Glutamatergic neuron (in vitro differentiated cells): ENCODE results near the gene ORAI2. TPM values are rescaled to one million over a fixed set of nuclear protein-coding genes. Genes with fewer than 3 reads are reported as not detected.

Experiments
- DNase-seq: peaks from one replicate; pipeline ENCODE4 v3.0.0; 2022
- H3K27ac Mint-ChIP-seq: one replicate; pipeline ENCODE4 v1.8.0; 2020; ENCODE audit warnings: mild to moderate bottlenecking, mixed read lengths, inconsistent platforms; ENCODE audit not compliant: unreplicated experiment
- H3K27me3 Mint-ChIP-seq: one replicate; pipeline ENCODE4 v1.8.0; 2020; ENCODE audit warnings: mild to moderate bottlenecking, moderate library complexity, mixed read lengths, inconsistent platforms; ENCODE audit not compliant: unreplicated experiment
- H3K36me3 Mint-ChIP-seq: one replicate; pipeline ENCODE4 v1.8.0; 2020; ENCODE audit warnings: mild to moderate bottlenecking, mixed read lengths, inconsistent platforms; ENCODE audit not compliant: unreplicated experiment
- H3K4me1 Mint-ChIP-seq: one replicate; pipeline ENCODE4 v1.8.0; 2020; ENCODE audit warnings: mild to moderate bottlenecking, low read depth, mixed read lengths, inconsistent platforms; ENCODE audit not compliant: unreplicated experiment
- H3K4me3 Mint-ChIP-seq: one replicate; pipeline ENCODE4 v1.8.0; 2020; ENCODE audit warnings: mild to moderate bottlenecking, mixed read lengths, inconsistent platforms; ENCODE audit not compliant: unreplicated experiment
- H3K9me3 Mint-ChIP-seq: one replicate; pipeline ENCODE4 v1.8.0; 2020; ENCODE audit warnings: mild to moderate bottlenecking, moderate library complexity, mixed read lengths, inconsistent platforms; ENCODE audit not compliant: unreplicated experiment
- total RNA-seq: library from RNA; stranded (reverse); fragmentation: NEBNext Ultra II Directional; extraction: Animal tissue kit (Norgen Biotek cat#: 25700); gene quantifications from one replicate; pipeline ENCODE4 v1.2.1, GENCODE V29; 2021; ENCODE audit not compliant: unreplicated experiment
- TF ChIP-seq, protein P1 (sequence below): fragments of 200-600 bp; sonication (generic); IDR thresholded peaks from one replicate; pipeline ENCODE4 v1.5.0; 2021; ENCODE audit not compliant: partially characterized antibody, unreplicated experiment

ORAI2 gene
- total RNA-seq, 1 donor from 2014 or later: 31.8 TPM

DNA sequence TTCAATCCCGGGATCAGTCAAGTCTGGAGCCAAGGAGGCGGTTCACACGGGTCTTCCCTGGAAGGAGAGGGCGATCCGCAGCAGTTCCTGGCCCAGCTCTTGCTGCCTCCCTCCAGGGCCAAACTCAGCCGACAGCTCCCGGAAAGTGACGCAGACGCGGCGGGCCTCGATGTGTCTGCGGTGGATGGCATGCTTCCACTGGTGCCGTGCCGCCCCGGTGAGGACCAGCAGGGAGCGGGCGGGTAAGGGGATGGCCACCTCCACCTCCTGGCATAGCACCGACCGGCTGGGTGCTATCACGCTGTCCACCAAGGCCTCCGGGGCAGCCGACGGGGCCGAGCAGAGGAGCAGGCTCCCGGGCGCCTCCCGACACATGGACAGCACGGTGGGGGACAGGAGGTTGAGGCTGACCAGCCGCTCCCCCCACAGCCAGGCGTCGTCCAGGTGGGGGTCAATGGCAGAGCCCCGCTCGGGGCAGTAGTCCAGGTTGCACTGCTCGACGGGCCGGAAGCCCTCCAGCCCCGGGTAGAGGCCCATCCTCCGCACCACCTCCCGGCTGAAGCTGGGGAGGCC, 24.1 kb downstream of the ORAI2 start:
- H3K4me1 Mint-ChIP-seq: peaks cover 3% of the 10 kb centered on the region
- no peaks in the 10 kb centered on the region for H3K9me3 Mint-ChIP-seq
- no peak overlapping the region for H3K4me3 Mint-ChIP-seq
- H3K27me3 Mint-ChIP-seq: no peaks in the 10 kb centered on the region
- no peaks in the 10 kb centered on the region for H3K36me3 Mint-ChIP-seq
- TF ChIP-seq, protein P1, sequence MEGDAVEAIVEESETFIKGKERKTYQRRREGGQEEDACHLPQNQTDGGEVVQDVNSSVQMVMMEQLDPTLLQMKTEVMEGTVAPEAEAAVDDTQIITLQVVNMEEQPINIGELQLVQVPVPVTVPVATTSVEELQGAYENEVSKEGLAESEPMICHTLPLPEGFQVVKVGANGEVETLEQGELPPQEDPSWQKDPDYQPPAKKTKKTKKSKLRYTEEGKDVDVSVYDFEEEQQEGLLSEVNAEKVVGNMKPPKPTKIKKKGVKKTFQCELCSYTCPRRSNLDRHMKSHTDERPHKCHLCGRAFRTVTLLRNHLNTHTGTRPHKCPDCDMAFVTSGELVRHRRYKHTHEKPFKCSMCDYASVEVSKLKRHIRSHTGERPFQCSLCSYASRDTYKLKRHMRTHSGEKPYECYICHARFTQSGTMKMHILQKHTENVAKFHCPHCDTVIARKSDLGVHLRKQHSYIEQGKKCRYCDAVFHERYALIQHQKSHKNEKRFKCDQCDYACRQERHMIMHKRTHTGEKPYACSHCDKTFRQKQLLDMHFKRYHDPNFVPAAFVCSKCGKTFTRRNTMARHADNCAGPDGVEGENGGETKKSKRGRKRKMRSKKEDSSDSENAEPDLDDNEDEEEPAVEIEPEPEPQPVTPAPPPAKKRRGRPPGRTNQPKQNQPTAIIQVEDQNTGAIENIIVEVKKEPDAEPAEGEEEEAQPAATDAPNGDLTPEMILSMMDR: no peak
- H3K27ac Mint-ChIP-seq: no peak overlapping the region
- DNase-seq: no peak

DNA sequence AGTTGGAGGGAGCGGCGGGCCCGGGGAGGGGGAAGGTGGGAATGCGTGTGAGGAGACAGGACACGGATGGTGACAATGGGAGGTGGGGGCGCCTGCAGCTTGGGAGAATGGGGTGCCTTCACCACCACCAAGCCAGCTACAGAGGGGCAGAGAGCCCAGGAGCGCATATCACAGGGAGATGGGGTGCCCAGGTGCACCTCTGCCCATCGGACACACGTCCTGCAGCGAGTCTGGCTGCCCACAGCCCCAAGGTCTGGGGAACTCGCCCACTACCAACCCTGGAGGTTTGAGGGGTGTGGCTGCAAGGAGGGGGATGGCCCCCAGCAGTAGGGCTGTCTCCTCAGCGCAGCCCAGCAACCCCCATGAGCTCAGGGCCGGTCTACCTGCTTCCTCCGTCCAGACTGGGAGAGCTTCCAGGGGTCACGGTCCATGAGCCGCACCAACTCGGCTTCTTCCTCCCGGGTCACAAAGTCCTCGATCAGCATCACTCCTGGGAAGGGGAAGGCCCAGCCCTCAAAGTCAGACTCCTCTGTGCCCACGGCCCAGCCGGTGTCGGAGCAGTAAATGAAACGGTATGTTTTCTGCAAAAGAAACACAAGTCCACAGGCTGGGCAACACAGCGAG, 26.0 kb downstream of the ORAI2 start:
- peaks cover 8% of the 10 kb centered on the region for H3K4me1 Mint-ChIP-seq

DNA sequence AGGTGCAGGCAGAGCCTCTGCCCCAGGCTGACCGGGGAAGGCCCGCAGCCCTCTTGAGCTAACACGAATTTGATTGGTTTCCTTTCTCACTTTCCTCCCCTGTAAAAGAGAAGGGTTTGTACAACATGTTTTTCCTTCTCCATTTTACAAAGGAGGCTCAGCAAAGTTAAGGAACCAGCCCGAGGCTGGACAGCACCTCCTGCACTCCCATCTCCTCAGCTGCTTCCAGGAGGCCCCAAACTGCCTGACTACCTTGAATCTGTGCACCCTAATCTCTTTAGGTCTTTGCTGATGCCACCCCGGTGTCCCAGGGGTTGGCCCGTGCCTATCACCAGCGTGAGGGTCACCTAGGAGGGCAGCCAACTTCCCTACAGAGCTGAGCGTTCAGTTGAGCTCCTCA, 27.1 kb downstream of the ORAI2 start:
- Mint-ChIP-seq H3K27me3 (peaks cover 5% of the 10 kb centered on the region), H3K4me3 (no peak overlapping the region), H3K36me3 (no peaks in the 10 kb centered on the region), H3K9me3 (peaks cover 4% of the 10 kb centered on the region), H3K27ac (no peak overlapping the region), H3K4me1 (peaks cover 8% of the 10 kb centered on the region)
- DNase-seq: no peak
- TF ChIP-seq, protein P1: no peak

More for the DNA sequence above, 26.0 kb downstream of the ORAI2 start:
- H3K36me3 Mint-ChIP-seq: no peaks in the 10 kb centered on the region
- peaks cover 4% of the 10 kb centered on the region for H3K27me3 Mint-ChIP-seq
- H3K4me3 Mint-ChIP-seq: no peak overlapping the region
- TF ChIP-seq, protein P1: no peak
- no peak for DNase-seq
- peaks cover 4% of the 10 kb centered on the region for H3K9me3 Mint-ChIP-seq
- H3K27ac Mint-ChIP-seq: no peak overlapping the region

DNA sequence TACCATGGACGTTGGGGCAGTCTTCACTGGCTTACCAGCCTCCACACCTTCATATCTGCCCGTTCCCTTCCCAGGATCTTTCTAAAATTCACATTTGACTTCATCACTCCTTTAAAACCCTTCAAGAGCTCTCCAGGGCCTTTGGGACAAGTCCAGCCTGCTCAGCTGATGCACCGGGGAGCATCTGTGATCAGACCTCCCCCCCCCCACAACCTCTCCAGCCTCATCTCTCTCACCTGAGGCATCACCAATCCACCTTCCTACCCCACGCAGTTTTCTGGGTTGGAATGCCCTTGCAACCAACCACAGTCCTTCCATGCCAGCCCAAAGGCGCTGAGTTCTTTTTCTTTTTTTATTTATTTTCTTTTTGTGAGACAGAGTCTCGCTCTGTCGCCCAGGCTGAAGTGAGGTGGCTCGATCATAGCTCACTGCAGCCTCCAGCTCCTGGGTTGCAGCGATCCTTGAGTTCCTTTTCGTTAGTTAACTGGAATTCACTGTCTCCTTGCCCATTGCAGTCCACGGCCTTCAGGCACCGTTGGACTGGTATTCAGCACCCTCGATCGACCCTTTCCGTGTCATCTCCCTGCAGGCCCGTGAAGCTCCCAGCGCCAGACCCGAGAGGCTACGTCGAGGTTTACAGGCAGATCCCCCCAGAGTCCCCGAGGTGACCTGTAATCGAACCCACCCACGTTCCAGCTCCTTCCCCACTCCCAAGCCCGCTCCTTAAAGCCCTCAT, 30.6 kb downstream of the ORAI2 start:
- Mint-ChIP-seq H3K9me3 (peaks cover 7% of the 10 kb centered on the region), H3K27me3 (peaks cover 9% of the 10 kb centered on the region), H3K36me3 (no peaks in the 10 kb centered on the region), H3K4me3 (peak overlapping the region; percentile 96), H3K4me1 (peaks cover 8% of the 10 kb centered on the region), H3K27ac (peak overlapping the region; percentile 89)
- TF ChIP-seq, protein P1: no peak
- DNase-seq: no peak
